GM18520 (cell line): ENCODE data around the gene TMEM97.
"Not testable (repeated sequence)": the region's sequence is repeated elsewhere in the genome, so short reads cannot be mapped to it uniquely, and the experiment has no call there.

Experiments used
- ATAC-seq: cut with Tn5 transposase; IDR thresholded peaks from one replicate; pipeline ENCODE4 v1.9.1; 2021; ENCODE audit not compliant: unreplicated experiment

The TMEM97 gene

DNA sequence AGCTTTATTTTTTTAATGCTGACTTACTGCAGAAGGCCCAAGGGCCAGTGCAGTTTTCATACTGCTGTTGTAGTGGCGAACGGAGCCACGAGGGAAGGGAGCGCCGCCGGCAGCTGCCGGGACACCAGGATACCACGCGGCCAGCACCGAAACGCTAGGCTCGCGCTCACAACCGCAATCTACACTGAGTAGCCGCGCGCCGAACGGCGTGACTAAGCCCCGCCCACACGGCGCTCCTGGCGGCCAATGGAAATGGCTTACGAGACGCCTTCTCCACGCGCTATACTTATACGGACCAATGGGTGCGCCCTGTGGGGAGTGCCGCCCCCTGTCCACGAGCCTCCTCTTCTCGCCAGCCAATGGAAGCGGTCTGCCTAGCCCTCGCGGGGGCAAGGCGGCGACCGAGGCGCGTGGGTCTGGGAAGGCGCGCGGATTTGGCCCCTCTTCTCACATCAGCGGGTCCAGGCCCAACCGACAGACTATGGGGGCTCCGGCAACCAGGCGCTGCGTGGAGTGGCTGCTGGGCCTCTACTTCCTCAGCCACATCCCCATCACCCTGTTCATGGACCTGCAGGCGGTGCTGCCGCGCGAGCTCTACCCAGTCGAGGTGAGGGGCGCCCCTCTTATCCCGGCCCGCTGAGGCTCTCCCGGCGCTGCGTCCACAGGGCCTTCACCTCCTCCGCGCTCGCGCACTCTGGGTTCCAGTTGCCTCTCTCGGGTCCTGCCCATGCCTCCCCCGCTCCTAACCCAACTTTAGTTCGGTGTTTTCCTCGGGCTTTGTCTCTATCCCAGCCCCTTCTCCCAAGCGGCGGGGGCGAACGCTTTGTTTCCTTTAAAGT, at the start of gene TMEM97:
Gene TMEM97, plus strand, starts transcription at position 442 of the 839 bp plus-strand sequence. Its CDS starts 40 bp downstream, at position 482.
- peak; percentile 95 for ATAC-seq

DNA sequence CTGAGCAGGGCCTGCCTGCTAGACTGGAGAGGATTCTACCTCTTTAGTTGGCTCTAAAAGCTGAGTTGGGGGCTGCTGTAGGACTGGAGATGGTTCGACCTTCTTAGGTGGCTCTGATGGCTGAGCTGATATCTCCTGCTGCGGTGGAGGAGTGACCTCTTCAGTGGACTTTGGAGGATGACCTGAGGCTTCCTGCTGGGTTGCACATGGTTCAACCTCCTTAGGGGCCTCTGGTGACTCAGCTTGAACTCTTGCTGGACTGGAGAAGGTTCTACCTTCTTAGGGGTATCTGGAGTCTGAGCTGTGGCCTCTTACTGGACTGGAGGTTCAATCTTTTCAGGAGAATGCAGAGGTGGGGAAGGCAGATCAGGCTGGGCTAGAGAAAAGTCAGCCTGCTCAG, 48.9 kb upstream of the TMEM97 start:
- no peak for ATAC-seq

DNA sequence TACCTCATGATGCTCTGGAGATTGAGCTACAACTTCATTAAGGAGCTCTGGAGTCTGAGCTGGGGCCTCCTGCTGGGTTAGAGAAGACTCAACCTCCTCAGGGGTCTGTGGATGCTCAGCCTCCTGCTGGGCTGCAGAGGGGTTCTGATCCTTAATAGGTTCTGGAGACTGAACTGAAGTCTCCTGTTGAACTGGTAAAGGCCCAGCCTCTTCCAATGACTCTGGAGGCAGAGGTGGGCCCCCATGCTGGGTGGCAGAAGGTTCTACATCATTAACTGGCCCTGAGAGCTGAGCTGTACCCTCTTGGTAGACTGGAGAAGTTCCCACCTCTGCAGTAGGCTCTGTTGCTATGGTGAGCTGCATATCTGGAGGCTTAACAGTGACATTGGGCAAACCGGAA, 48.1 kb upstream of the TMEM97 start:
- ATAC-seq = no peak

DNA sequence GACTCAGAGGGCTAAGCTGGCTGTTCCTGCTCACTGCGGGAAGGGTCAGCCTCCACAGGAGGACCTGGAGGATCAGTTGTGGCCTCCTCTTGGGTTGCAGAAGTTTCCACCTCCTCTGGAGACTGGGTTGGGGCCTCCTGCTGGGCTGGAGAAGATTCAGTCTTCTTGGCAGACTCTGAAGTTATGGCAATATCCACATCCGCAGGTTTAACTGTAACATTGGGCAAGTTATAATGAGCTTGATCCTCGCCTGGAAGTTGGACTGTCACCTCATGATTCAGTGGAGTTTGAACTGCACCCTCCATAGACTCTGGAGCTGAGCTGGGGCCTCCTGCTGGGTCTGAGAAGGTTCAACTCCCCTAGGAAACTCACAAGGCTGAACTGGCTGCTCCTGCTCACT, 47.6 kb upstream of the TMEM97 start:
- ATAC-seq = no peak

DNA sequence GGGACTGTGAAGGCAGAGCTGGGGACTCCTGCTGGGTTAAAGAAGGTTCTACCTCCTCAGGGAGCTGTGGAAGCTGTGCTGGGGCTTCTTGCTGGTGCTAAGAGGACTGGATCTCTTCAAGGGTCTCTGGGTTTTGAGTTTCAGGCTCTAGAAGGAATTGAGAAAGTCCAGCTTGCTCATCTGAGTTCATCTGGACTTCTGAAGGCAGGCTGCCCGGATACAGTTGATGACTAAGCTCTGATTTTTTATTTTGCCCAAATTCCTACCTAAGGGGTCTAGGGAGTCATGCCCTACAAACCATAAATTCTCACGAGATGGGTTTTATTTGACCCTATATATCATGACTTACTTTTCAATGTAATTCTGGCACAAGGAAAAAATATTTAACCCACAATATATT, 46.8 kb upstream of the TMEM97 start:
- ATAC-seq = no peak

DNA sequence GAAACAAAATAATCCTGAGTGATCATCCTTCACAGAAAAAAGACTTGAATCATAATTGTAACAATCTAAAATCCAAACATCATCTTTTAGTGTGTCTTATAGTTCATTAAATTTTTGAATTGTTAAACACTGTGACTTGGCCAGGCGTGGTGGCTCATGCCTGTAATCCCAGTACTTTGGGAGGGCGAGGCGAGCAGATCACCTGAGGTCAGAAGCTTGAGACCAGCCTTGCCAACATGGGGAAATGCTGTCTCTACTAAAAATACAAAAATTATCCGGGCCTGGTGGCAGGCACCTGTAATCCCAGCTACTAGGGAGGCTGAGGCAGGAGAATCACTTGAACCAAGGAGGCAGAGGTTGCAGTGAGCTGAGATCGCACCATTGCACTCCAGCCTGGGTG, 45.7 kb upstream of the TMEM97 start:
- ATAC-seq = not testable (repeated sequence)

DNA sequence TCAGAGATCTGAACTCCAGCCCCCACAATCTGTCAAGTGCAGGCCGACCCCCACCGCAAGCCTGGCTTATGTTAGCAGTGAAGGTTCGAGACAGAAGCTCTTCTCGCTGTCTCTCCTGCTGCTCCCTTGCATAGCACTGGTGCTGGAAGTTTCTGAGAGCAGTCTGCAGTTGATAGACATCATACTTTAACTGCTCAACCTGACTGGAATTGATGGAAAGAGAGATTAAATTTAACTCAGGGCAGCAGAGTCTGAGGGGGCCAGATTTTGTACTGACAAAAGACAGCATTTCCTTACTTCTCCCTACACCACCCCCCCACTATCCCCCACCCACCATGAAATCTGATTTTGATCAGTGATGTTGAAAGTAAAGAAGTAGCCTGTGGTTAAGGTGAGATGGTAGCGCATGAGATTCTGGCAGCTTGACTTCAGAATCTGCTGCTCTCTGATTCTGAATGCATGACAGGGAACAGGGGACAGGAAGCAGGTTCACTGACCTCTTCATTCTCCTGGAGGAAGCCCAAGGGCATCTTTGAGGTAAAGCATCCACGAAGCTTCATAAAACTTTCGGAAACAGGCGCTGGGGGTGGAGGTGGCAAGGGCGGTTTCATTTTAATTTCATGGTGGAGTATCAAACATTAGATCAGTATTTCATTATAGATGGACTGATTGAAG, 44.3 kb upstream of the TMEM97 start:
- ATAC-seq = no peak

DNA sequence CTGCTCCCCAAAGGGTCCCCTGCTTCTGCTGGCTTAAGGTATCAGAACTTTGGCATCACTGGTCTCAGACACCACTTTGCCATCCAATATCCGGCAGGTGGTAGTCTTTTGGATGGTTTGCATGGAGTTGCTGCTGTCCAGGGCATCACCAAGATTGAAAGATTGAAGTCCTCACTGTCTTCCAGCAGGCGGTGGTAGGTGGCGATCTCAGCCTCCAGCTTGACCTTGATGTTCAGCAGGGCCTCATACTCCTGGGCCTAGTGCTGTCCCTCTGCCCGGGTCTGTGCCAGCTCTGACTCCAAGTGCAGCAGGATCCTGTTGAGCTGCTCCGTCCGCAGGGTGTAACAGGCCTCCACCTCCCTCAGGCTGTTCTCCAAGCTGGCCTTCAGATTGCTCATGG, 43.0 kb upstream of the TMEM97 start:
- no peak for ATAC-seq

DNA sequence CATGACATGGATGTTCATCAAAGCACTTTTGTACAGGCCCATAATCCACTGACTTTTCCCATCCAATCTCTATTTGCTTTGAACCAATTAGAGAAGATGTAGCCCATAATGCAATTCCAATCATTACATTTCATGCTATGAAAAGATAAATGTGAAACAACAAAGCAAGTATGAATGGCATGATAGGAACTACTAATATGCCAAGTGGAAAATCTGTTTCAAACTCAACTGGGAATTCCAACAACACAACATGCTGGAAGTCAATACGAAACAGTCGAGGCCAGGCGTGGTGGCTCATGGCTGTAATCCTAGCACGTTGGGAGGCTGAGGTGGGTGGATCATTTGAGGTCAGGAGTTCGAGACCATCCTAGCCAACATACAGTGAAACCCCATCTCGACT, 39.6 kb upstream of the TMEM97 start:
- no peak for ATAC-seq

DNA sequence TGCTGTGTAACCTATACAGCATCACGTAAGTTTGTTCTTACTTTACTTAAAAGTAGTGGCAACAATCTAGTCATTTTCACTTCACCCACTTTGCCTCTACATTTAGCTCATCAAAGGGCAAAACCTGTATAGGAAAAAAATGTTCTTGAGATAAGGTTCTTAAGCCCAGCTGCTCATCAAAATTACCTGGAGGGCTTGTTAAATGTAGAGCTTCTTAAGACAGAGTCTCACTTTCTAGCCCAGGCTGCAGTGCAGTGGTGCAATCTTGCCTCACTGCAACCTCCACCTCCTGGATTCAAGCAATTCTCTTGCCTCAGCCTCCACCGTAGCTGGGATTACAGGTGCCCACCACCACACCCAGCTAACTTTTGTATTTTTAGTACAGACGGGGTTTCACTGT, 38.2 kb upstream of the TMEM97 start:
- ATAC-seq = no peak

DNA sequence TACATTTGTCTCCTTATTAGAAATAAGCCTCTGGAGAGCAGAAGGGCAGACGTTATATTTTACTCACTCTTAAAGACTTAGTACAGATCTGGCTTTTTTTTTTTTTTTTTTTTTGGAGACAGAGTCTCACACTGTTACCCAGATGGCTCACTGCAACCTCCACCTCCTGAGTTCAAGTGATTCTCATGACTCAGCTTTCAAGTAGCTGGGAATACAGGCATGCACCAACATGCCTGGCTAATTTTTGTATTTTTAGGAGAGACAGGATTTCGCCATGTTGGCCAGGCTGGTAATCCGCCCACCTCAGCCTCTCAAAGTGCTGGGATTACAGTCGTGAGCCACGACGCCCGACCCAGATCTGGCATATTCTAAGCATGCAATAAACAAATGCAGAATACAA, 36.4 kb upstream of the TMEM97 start:
- ATAC-seq = no peak

DNA sequence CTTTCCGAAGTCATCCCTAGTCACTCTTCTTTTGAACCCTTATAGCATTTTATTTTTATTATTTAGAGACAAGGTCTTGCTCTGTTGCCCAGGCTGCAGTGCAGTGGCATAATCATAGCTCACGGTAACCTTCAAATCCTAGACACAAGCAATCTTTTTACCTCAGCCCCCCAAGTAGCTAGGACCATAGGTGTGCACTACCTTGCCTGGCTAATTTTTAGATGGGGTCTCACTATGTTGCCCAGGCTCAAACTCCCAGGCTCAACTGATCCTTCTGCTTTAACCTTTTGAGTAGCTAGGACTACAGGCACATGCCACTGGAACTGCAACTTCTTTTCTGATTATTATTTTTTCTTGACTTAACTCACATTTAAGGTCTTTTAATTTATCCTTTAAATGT, 33.0 kb upstream of the TMEM97 start:
- no peak for ATAC-seq

DNA sequence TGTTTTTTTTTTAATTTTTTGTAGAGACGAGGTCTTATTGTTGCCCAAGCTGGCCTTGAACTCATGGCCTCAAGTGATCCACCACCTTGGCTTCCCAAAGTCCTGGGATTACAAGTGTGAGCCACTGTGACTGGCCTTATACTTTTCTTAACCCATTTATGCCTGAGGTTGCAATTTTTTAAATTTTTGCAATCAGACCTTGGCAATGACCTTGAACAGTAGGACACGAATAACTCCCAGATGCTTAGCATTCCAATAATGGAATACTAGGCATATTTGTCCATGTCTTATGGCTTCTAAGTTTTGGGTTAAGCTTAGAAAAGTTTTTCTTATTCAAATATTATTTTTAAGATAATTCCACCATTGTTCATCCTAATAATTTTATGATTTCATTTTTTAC, 28.3 kb upstream of the TMEM97 start:
- ATAC-seq = no peak

DNA sequence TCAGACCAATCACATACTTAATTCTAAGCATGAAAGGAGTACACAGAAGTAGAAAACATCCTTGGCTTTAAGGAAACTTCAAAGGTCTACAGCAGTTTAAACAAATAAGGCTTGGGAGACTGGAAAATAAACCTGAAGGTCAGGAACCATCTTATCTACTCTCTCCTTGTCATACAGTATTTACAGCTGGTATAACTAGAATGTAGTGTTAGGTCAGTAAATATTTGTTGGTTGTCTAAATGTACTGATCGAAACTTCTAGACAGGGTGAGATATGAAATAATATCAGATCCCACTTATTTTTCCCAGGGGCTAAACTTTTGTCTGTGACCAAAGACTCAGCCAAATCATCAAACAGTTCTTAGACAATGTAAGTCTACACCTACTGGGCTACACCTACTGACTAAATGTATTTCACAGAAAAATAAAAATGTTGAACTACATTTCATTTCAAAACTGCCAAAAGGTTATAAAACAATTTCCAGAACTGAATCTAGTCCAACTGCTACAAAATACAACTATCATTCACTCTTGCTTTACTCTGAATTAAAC, 27.1 kb upstream of the TMEM97 start:
- no peak for ATAC-seq

DNA sequence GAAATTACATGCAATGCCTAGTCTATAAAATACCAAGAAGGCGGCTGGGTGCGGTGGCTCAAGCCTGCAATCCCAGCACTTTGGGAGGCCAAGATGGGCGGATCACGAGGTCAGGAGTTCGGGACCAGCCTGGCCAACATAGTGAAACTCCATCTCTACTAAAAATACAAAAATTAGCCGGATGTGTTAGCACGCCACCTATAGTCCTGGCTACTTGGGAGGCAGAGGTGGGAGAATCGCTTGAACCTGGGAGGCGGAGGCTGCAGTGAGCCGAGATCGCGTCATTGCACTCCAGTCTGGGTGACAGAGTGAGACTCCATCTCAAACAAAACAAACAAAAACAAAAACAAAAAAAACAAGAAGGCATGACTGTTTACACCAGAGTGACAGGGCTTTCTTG, 26.1 kb upstream of the TMEM97 start:
- not testable (repeated sequence) for ATAC-seq

DNA sequence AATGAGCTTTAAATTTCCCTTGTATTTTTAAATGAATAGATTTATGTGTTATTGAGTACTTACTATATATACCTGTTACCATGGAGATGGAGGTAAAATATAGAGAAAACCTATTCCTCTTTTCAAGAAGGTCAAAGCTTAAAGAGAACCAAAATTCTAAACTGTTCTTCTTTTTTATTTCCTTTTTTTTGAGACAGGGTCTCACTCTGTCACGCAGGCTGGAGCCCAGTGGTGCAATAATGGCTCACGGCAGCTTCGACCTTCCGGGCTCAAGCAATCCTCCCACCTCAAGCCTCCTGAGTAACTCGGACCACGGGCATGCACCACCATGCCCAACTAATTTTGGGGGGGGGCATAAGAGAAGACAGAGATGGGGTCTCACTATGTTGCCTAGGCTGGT, 25.0 kb upstream of the TMEM97 start:
- no peak for ATAC-seq

DNA sequence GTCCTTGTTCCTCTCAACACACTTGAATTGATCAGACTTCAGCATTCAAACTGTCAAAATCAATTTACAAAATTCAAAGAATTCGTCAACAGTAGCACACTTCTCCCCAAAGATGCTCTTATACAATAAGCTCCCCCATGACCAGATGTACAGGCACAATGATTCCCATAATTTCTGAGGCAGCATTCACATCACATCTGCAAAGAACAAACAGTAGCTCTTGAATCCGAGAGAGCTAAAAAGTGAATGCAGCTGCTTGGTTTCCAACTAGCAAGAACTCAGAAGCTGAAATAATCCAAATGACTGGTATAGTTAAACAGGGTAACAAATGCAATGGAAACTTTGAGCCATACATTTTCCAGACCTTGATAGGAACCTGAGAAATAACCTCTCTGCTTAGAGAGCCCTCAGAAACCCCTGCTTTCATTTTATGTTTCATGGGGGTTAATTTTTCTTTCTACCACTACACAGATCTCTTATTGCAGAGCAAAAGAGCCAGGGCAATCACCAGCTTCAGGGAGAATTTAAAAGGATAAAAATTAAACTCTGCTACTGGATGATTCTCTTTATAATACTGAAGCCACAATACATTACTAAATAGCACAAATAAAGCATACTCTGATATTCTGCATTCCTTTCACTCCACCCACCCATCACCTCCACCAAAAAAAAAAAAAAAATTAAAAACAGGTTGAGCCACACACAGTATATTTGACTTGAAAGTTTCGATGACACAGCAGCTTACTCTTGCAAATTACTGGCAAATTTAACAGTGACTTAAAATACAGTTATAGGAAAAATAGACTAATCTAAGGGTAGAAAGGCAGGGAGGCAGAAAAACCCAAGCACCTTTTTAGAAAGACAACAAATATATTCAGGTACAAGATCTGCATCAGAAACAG, 23.1 kb upstream of the TMEM97 start:
- ATAC-seq = no peak

DNA sequence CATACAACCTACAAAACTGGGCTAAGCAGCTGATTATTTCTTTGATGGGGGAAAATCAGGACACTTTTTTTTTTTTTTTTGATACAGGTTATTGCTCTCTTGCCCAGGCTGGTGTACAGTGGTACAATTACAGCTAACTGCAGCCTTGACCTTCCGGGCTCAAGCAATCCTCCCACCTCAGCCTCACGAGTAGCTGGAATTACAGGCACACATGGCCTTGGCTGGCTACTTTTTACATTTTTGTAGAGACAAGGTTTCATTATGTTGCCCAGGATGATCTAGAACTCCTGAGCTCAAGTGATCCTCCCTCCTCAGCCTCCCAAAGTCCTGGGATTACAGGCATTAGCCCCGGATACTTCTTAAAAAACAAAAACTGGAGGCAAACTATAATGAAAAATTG, 20.6 kb upstream of the TMEM97 start:
- ATAC-seq = no peak

DNA sequence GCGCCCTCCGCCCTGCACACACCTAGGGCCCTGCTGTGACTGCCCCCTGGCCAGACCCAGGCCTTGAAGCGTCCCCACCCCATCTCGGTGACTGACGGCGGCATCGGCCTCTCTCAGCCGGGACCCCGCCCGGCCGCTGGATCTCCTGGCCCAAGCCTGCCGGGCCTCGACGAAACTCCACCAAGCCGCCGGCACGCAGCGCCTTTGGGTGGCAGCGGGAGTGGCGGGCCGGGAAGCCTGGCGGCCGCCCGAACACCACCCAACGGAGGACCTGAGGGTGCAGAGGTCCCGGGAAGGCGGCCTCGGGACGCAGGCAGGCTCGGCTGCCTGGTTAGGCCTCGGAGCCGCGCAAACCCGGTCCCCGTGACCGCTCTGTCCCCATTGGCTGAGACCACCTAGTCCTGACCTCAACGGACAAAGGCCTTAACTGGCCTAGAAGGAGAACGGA, 12.0 kb upstream of the TMEM97 start:
- ATAC-seq = no peak

DNA sequence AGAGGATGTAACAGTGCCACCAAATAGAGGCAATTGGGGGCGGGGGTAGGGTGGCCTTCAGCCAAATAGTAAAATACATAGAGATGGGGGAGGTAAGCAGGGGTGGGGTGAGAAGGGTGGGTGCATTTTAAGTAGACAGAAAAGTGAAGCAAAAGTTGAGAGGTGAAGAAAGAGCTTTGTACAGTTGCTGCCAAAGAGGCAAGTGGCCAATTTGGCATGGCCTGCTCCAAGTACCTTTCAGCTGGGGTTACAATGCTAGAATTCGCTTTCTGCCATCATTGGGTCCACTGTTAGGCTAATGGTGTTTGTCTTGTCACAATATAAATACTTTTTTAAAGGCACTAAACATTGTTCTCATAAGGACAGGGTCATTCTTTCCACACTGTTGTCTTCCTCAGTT, 5.2 kb upstream of the TMEM97 start:
- no peak for ATAC-seq
